GM12878 (cell line): ENCODE measurements around the gene C10orf90. TPM values are rescaled to one million over a fixed set of nuclear protein-coding genes. Genes with fewer than 3 reads are reported as not detected.

ENCODE experiments used
- ATAC-seq: fragments of 200-7000 bp; cut with Tn5 transposase; 3 replicates; pipeline ENCODE4 v1.9.1; 2020; ENCODE audit warnings: mild to moderate bottlenecking, moderate library complexity
- BruUV-seq: library from RNA; stranded (reverse); fragments of 400-500 nt; replicated peaks from 2 replicates; lab custom pipeline; 2021; lab: Mats Ljungman, UMichigan
- CTCF ChIA-PET: fragments of 300-600 bp; sonication (Branson Sonifier 250); formaldehyde crosslinking; extraction: SDS; loops from one replicate; lab custom pipeline; 2021; ENCODE audit warnings: inconsistent platforms; lab: Yijun Ruan, JAX
- POLR2A ChIA-PET: fragments of 350-600 bp; formaldehyde crosslinking; extraction: SDS; loops from one replicate; lab custom pipeline; 2021; ENCODE audit warnings: inconsistent platforms; lab: Charles Lee
- RAD21 ChIA-PET: fragments of 300-600 bp; sonication (Branson Sonifier 250); formaldehyde crosslinking; loops from one replicate; lab custom pipeline; 2023; ENCODE audit warnings: antibody characterized with exemption; ENCODE audit not compliant: unreplicated experiment; lab: Charles Lee
- SMC1A ChIA-PET: fragments of 300-600 bp; sonication (Branson Sonifier 250); formaldehyde crosslinking; loops from one replicate; lab custom pipeline; 2023; ENCODE audit not compliant: unreplicated experiment, uncharacterized antibody; lab: Charles Lee
- DNase-seq: peaks from one replicate; pipeline ENCODE4 v3.0.0-alpha.2; 2011; ENCODE audit warnings: low read depth, low spot score
- FAIRE-seq: peaks from 3 replicates; lab custom pipeline; 2011; peaks lifted over from hg19 to GRCh38; lab: Jason Lieb, UNC
- H2AFZ ChIP-seq: 2 replicates; pipeline ENCODE4 v1.6.0; 2011; ENCODE audit warnings: low read depth, low read length, control low read depth; ENCODE audit not compliant: control insufficient read depth
- H3K27ac ChIP-seq: 2 replicates; pipeline ENCODE4 v1.5.1; 2011; ENCODE audit warnings: control low read depth; ENCODE audit not compliant: control insufficient read depth, insufficient read depth
- H3K27me3 ChIP-seq, 2 experiments: replicated peaks in 1 of 2; 2 replicates each; pipeline versions ENCODE4 v1.6.0 to v1.6.1; 2011; ENCODE audit warnings: low read length in 1 of 2; ENCODE audit not compliant: control insufficient read depth in 2 of 2, insufficient read depth in 2 of 2
- H3K36me3 ChIP-seq, 2 experiments: 2 replicates each; pipeline ENCODE4 v1.5.1; 2011; ENCODE audit warnings: low read length in 1 of 2; ENCODE audit not compliant: control insufficient read depth in 2 of 2, insufficient read depth in 2 of 2
- H3K4me1 ChIP-seq: 2 replicates; pipeline ENCODE4 v1.6.1; 2011; ENCODE audit warnings: mild to moderate bottlenecking, low read length, moderate library complexity, mixed read lengths; ENCODE audit not compliant: control insufficient read depth, insufficient read depth
- H3K4me2 ChIP-seq: 2 replicates; pipeline ENCODE4 v1.6.0; 2011; ENCODE audit warnings: control low read depth; ENCODE audit not compliant: control insufficient read depth, insufficient read depth
- H3K4me3 ChIP-seq: fragments of 200-600 bp; sonication (generic); 2 replicates; pipeline ENCODE4 v1.5.1; 2016
- H3K79me2 ChIP-seq: 2 replicates; pipeline ENCODE4 v1.6.0; 2011; ENCODE audit warnings: low read length; ENCODE audit not compliant: control insufficient read depth, insufficient read depth
- H3K9ac ChIP-seq: 2 replicates; pipeline ENCODE4 v1.8.0; 2011; ENCODE audit warnings: low read length, control low read depth, mixed read lengths; ENCODE audit not compliant: control insufficient read depth, insufficient read depth
- H3K9me3 ChIP-seq: replicated peaks from 3 replicates; pipeline ENCODE4 v1.5.1; 2011; ENCODE audit warnings: mild to moderate bottlenecking, low read length; ENCODE audit not compliant: control insufficient read depth, insufficient read depth
- H4K20me1 ChIP-seq: 2 replicates; pipeline ENCODE4 v1.6.0; 2011; ENCODE audit not compliant: control insufficient read depth, insufficient read depth
- BRCA1 ChIP-seq: IDR thresholded peaks from 2 replicates; pipeline ENCODE4 v1.6.1; 2011; ENCODE audit warnings: low read depth, low read length, improper control_type of control experiment
- CHD2 ChIP-seq: IDR thresholded peaks from 2 replicates; pipeline ENCODE4 v1.6.1; 2011; ENCODE audit warnings: low read depth, low read length, improper control_type of control experiment, borderline replicate concordance
- CREM ChIP-seq: IDR thresholded peaks from 2 replicates; pipeline ENCODE4 v1.6.1; 2014; ENCODE audit warnings: antibody characterized with exemption, low read depth
- E2F8 ChIP-seq: fragments of 450-650 bp; IDR thresholded peaks from 2 replicates; pipeline ENCODE4 v1.6.1; 2018; ENCODE audit warnings: mild to moderate bottlenecking, low read depth, moderate library complexity; ENCODE audit not compliant: partially characterized antibody
- EGR1 ChIP-seq, 2 experiments: IDR thresholded peaks; 1 replicate in 1 of 2; 2 replicates in 1 of 2; pipeline ENCODE4 v1.6.1; 2011 to 2012; ENCODE audit warnings: low read depth in 2 of 2, low read length in 2 of 2, borderline replicate concordance in 1 of 2, mild to moderate bottlenecking in 1 of 2, moderate library complexity in 1 of 2
- HDAC6 ChIP-seq: fragments of 200-600 bp; sonication (generic); IDR thresholded peaks from one replicate; pipeline ENCODE4 v1.8.0; 2017; ENCODE audit warnings: antibody characterized with exemption; ENCODE audit not compliant: unreplicated experiment
- IKZF2 ChIP-seq, 2 experiments: fragments of 450-650 bp; IDR thresholded peaks; 2 replicates each; pipeline ENCODE4 v1.6.1; 2017; ENCODE audit warnings: mild to moderate bottlenecking in 2 of 2, moderate library complexity in 2 of 2
- IRF4 ChIP-seq: IDR thresholded peaks from 2 replicates; pipeline ENCODE4 v1.6.1; 2011; ENCODE audit warnings: low read depth, low read length
- MYB ChIP-seq: fragments of 150-350 bp; IDR thresholded peaks from 2 replicates; pipeline ENCODE4 v1.6.1; 2014; ENCODE audit warnings: mild to moderate bottlenecking, low read depth, low read length, borderline replicate concordance
- NFXL1 ChIP-seq: fragments of 450-650 bp; IDR thresholded peaks from 2 replicates; pipeline ENCODE4 v1.6.1; 2017; ENCODE audit warnings: antibody characterized with exemption, mild to moderate bottlenecking, borderline replicate concordance
- PAX5 ChIP-seq: IDR thresholded peaks from 2 replicates; pipeline ENCODE4 v1.6.1; 2011; ENCODE audit warnings: low read depth, low read length, borderline replicate concordance
- RAD21 ChIP-seq: IDR thresholded peaks from 2 replicates; pipeline ENCODE4 v1.6.1; 2011; ENCODE audit warnings: mild to moderate bottlenecking, low read depth, low read length, moderate library complexity; ENCODE audit not compliant: insufficient read depth
- RBBP5 ChIP-seq: fragments of 200-600 bp; sonication (generic); conservative IDR thresholded peaks from 2 replicates; pipeline ENCODE4 v1.6.1; 2016
- RCOR1 ChIP-seq: conservative IDR thresholded peaks from 2 replicates; pipeline ENCODE4 v1.6.1; 2012; ENCODE audit warnings: low read depth, low read length, improper control_type of control experiment
- SUZ12 ChIP-seq: fragments of 200-600 bp; sonication (generic); IDR thresholded peaks from one replicate; pipeline ENCODE4 v1.6.1; 2018; ENCODE audit warnings: antibody characterized with exemption, mild to moderate bottlenecking; ENCODE audit not compliant: unreplicated experiment
- TCF3 ChIP-seq: IDR thresholded peaks from 2 replicates; pipeline ENCODE4 v1.6.1; 2012; ENCODE audit warnings: low read depth, mild to moderate bottlenecking, low read length, borderline replicate concordance; ENCODE audit not compliant: insufficient read depth
- ZZZ3 ChIP-seq: IDR thresholded peaks from 2 replicates; pipeline ENCODE4 v1.6.1; 2011; ENCODE audit warnings: low read depth; ENCODE audit not compliant: control insufficient read depth, insufficient read length
- WGBS: methylation state at CpG from one replicate; pipeline ENCODE4 v1.1.6; 2016; ENCODE audit warnings: low lambda C conversion rate; ENCODE audit not compliant: insufficient replicate concordance, insufficient coverage; ENCODE audit errors: missing lambda C conversion rate; 5-methylcytosine and 5-hydroxymethylcytosine counted together
- in situ Hi-C: fragments of 300-500 bp; cut with MboI; formaldehyde crosslinking; loops from 9 replicates; pipeline ENCODE4 v1.14.3; 2018; ENCODE audit warnings: mixed read lengths
- intact Hi-C: fragments of 100-400 bp; cut with micrococcal nuclease; formaldehyde crosslinking; loops from one replicate; pipeline ENCODE4 v1.14.2; 2022; ENCODE audit not compliant: unreplicated experiment
- polyA plus RNA-seq, 11 experiments: library from polyadenylated mRNA; depleted of rRNA in 4 of 11; unstranded in 6 of 11; stranded (reverse) in 5 of 11; fragments of >200 nt; fragmentation: Nextera tagmentation in 4 of 11; fragmentation: Illumina TruSeq in 1 of 11; extraction: Ambion mirVana in 4 of 11; extraction: Trizol in 1 of 11; gene quantifications; 1 replicate in 1 of 11; 2 replicates in 10 of 11; pipeline versions ENCODE4 v1.2.1 to v1.2.3, GENCODE V29; 2011 to 2016; ENCODE audit warnings: inconsistent platforms in 2 of 11, missing spikeins in 2 of 11, low read depth in 1 of 11
- total RNA-seq, 4 experiments: library from RNA; depleted of rRNA in 3 of 4; stranded (reverse); fragments of >200 nt in 3 of 4; fragmentation: Illumina TruSeq in 1 of 4; extraction: Trizol in 1 of 4; gene quantifications; 2 replicates each; pipeline versions ENCODE4 v1.2.1 to v1.2.3, GENCODE V29; 2013 to 2021

The C10orf90 gene
- total and polyA plus RNA-seq, 10 of the 15 experiments (the other 5 are each of a cell fraction or from before 2014, with no cell fraction given), result 0.04 TPM; not detected in 9

DNA sequence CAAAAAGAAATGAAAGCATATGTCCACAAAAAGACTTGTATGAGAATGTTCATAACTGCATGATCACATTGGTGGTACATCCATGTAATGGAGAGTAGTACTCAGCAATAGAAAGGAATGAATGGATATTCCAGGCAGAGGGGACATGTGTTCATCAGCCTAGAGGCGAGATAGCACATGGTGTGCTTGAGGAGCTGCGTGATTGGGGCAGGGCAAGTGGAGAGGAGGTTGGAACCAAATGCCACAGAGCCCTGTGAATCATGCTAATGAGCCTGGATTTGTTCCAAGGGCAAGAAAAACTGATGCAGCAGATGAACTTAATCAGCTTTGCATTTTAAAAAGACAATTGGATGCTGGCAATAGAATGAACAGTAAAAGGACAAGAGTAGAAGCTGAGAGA lies 73.3 kb downstream of the C10orf90 start:
- H3K9ac ChIP-seq, result no peak overlapping the region
- no peaks in the 10 kb centered on the region for H3K27me3 ChIP-seq
- ChIA-PET POLR2A (no interaction called here), CTCF (interaction anchor here (2.0 kb wide), 1 partner anchor 615 kb away, joined by 12 read pairs; no protein-coding TSS in a partner anchor), RAD21 (no interaction called here), SMC1A (no interaction called here)
- no peak for TF ChIP-seq ZZZ3
- TF ChIP-seq SUZ12, result no peak
- TF ChIP-seq NFXL1, result no peak
- TF ChIP-seq RAD21, result no peak
- TF ChIP-seq CHD2, result no peak
- no peak for TF ChIP-seq CREM
- no peak for TF ChIP-seq RBBP5
- no peak for TF ChIP-seq IKZF2 (IDR thresholded peaks at IDR 0.05)
- TF ChIP-seq IRF4, result no peak
- no peak for TF ChIP-seq HDAC6
- H2AFZ ChIP-seq, result no peak overlapping the region
- no peak overlapping the region for H3K27ac ChIP-seq
- H4K20me1 ChIP-seq, result no peaks in the 10 kb centered on the region
- DNase-seq (no peak), FAIRE-seq (no peak), ATAC-seq (no peak)
- no TSS peak for BruUV-seq
- in situ Hi-C loops (no loop called here), intact Hi-C loops (loop anchor here (5.0 kb wide), 1 partner anchor 615 kb away; no protein-coding TSS in a partner anchor)
- H3K4me1 ChIP-seq, result no peaks in the 10 kb centered on the region
- H3K4me3 ChIP-seq, result no peak overlapping the region
- H3K36me3 ChIP-seq, result no peaks in the 10 kb centered on the region
- H3K4me2 ChIP-seq, result no peak overlapping the region
- no peaks in the 10 kb centered on the region for H3K9me3 ChIP-seq
- no peaks in the 10 kb centered on the region for H3K79me2 ChIP-seq
- WGBS, result 0% methylated on average over 2 of the region's 2 CpGs

DNA sequence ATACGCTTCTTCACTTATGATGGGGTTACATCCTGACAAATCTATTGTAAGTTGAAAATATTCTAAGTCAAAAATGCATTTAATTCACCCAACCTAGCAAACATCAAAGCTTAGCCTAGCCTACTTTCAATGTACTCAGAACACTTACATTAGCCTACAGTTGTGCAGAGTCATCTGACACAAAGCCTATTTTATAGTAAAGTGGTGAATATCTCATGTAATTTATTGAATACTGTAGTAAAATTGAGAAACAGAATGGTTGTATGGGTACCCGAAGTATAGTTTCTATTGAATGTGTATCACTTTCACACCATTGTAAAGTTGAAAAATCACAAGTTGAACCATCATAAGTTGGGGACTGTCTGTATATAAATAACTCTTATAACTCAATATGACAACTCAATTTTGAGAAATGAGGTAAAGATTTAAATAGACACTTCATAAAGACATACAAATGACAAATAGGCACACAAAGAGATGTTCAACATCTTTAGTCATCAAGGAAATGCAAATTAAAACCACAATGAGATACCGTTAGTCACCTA lies 73.9 kb downstream of the C10orf90 start:
- no peak overlapping the region for H3K4me2 ChIP-seq
- no peaks in the 10 kb centered on the region for H3K79me2 ChIP-seq
- H3K4me3 ChIP-seq, result no peak overlapping the region
- DNase-seq, result no peak
- SMC1A ChIA-PET, result no interaction called here
- no peak overlapping the region for H3K27ac ChIP-seq
- H3K4me1 ChIP-seq, result no peaks in the 10 kb centered on the region
- POLR2A ChIA-PET, result no interaction called here
- in situ Hi-C loops, result no loop called here
- whole genome bisulfite sequencing, result 2% methylated on average over 3 of the region's 3 CpGs
- CTCF ChIA-PET, result interaction anchor here (0.6 kb wide), 1 partner anchor 1165 kb away, joined by 3 read pairs; no protein-coding TSS in a partner anchor
- H2AFZ ChIP-seq, result no peak overlapping the region
- intact Hi-C loops, result loop anchor here (5.0 kb wide), 1 partner anchor 614 kb away; no protein-coding TSS in a partner anchor
- no peaks in the 10 kb centered on the region for H4K20me1 ChIP-seq
- H3K27me3 ChIP-seq, result no peaks in the 10 kb centered on the region
- H3K9me3 ChIP-seq, result no peaks in the 10 kb centered on the region
- H3K9ac ChIP-seq, result no peak overlapping the region
- no peak for ATAC-seq
- H3K36me3 ChIP-seq, result no peaks in the 10 kb centered on the region
- no TSS peak for BruUV-seq
- RAD21 ChIA-PET, result no interaction called here
- FAIRE-seq, result no peak
- TF ChIP-seq E2F8, result no peak
- no peak for TF ChIP-seq BRCA1
- no peak for TF ChIP-seq EGR1 (IDR thresholded peaks at IDR 0.05; ENCODE audit: borderline replicate concordance in 1 of 2, low read depth in 2 of 2, low read length in 2 of 2)
- no peak for TF ChIP-seq PAX5
- TF ChIP-seq RCOR1, result no peak
- TF ChIP-seq MYB, result no peak
- no peak for TF ChIP-seq TCF3
